Measurements from ENCODE around the gene TMEM53. TPM values are rescaled to one million over a fixed set of nuclear protein-coding genes. Genes with fewer than 3 reads are reported as not detected.

TMEM53 gene
- total RNA-seq, 1 experiment from 2014 or later = 22.9 TPM

GRCh38 chr1:44631647-44632539 lies 42.4 kb downstream of the TMEM53 start:
- Histone ChIP-seq H3K9me3 (ENCODE audit: control insufficient read depth, insufficient read depth, low read depth, low read length) (no peaks in the 10 kb centered on the region), H3K27ac (ENCODE audit: low read length) (peak overlapping the region; percentile 96), H3K4me1 (ENCODE audit: control insufficient read depth, insufficient read depth, low read length) (peaks cover 6% of the 10 kb centered on the region), H3K4me3 (ENCODE audit: low read depth in 2 of 2, low read length in 2 of 2) (peak overlapping the region; percentile 48 to 88), H3K36me3 (ENCODE audit: control insufficient read depth, insufficient read depth, low read length) (peaks cover 7% of the 10 kb centered on the region), H3K27me3 (ENCODE audit: control insufficient read depth, insufficient read depth, low read length) (no peaks in the 10 kb centered on the region)
- DNase-seq (ENCODE audit: low read depth, low spot score) = no peak
- peak; percentile 89 for ATAC-seq
- BruUV-seq (replicated peaks) = no TSS peak
- CTCF ChIA-PET = interaction anchor here (1.0 kb wide), 1 partner anchor 21 kb away, joined by 9 read pairs; no protein-coding TSS in a partner anchor
- intact Hi-C loops (cut with micrococcal nuclease; ENCODE audit: unreplicated experiment) (no loop called here), in situ Hi-C loops (cut with HindIII; ENCODE audit: low pct_unique_long_range_greater_than_20kb, low sequenced_read_pairs) (no loop called here)
- POLR2A ChIA-PET = interaction anchor here (0.5 to 1.0 kb wide), 5 partner anchors 10 to 495 kb away, joined by 3 to 10 read pairs (median 4); no protein-coding TSS in a partner anchor
- TF ChIP-seq SIN3A (IDR thresholded peaks at IDR 0.05; ENCODE audit: borderline replicate concordance, insufficient read depth, low read depth, low read length) (0 out of 2 replicates have a peak, but pooled peaks have one; percentile 42), POLR2AphosphoS5 (IDR thresholded peaks at IDR 0.05; ENCODE audit: low read depth, low read length) (peak; percentile 93), TCF7L2 (IDR thresholded peaks at IDR 0.05; ENCODE audit: low read depth, low read length) (no peak), CTCF (IDR thresholded peaks at IDR 0.05) (no peak)
- TF ChIP-seq, protein P1, sequence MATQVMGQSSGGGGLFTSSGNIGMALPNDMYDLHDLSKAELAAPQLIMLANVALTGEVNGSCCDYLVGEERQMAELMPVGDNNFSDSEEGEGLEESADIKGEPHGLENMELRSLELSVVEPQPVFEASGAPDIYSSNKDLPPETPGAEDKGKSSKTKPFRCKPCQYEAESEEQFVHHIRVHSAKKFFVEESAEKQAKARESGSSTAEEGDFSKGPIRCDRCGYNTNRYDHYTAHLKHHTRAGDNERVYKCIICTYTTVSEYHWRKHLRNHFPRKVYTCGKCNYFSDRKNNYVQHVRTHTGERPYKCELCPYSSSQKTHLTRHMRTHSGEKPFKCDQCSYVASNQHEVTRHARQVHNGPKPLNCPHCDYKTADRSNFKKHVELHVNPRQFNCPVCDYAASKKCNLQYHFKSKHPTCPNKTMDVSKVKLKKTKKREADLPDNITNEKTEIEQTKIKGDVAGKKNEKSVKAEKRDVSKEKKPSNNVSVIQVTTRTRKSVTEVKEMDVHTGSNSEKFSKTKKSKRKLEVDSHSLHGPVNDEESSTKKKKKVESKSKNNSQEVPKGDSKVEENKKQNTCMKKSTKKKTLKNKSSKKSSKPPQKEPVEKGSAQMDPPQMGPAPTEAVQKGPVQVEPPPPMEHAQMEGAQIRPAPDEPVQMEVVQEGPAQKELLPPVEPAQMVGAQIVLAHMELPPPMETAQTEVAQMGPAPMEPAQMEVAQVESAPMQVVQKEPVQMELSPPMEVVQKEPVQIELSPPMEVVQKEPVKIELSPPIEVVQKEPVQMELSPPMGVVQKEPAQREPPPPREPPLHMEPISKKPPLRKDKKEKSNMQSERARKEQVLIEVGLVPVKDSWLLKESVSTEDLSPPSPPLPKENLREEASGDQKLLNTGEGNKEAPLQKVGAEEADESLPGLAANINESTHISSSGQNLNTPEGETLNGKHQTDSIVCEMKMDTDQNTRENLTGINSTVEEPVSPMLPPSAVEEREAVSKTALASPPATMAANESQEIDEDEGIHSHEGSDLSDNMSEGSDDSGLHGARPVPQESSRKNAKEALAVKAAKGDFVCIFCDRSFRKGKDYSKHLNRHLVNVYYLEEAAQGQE (IDR thresholded peaks at IDR 0.05; ENCODE audit: insufficient read depth in 1 of 2, low read depth in 2 of 2, low read length in 1 of 2) = no peak

GRCh38 chr1:44631333-44631646 lies 43.0 kb downstream of the TMEM53 start:
- H3K9me3 ChIP-seq (ENCODE audit: control insufficient read depth, insufficient read depth, low read depth, low read length) = no peaks in the 10 kb centered on the region
- H3K4me3 ChIP-seq (ENCODE audit: low read depth in 2 of 2, low read length in 2 of 2) = peak overlapping the region; percentile 48 to 88
- no peak; the same call in 1 of the 2 replicates for ATAC-seq
- BruUV-seq (replicated peaks) = no TSS peak
- peaks cover 6% of the 10 kb centered on the region for H3K4me1 ChIP-seq (ENCODE audit: control insufficient read depth, insufficient read depth, low read length)
- H3K27ac ChIP-seq (ENCODE audit: low read length) = peak overlapping the region; percentile 96
- TF ChIP-seq TCF7L2 (IDR thresholded peaks at IDR 0.05; ENCODE audit: low read depth, low read length) (no peak), CTCF (IDR thresholded peaks at IDR 0.05) (no peak), SIN3A (IDR thresholded peaks at IDR 0.05; ENCODE audit: borderline replicate concordance, insufficient read depth, low read depth, low read length) (no peak), POLR2AphosphoS5 (IDR thresholded peaks at IDR 0.05; ENCODE audit: low read depth, low read length) (no peak)
- TF ChIP-seq, protein P1 (IDR thresholded peaks at IDR 0.05; ENCODE audit: insufficient read depth in 1 of 2, low read depth in 2 of 2, low read length in 1 of 2) = no peak
- peaks cover 7% of the 10 kb centered on the region for H3K36me3 ChIP-seq (ENCODE audit: control insufficient read depth, insufficient read depth, low read length)
- no peaks in the 10 kb centered on the region for H3K27me3 ChIP-seq (ENCODE audit: control insufficient read depth, insufficient read depth, low read length)
- POLR2A ChIA-PET = interaction anchor here (0.5 to 1.1 kb wide), 2 partner anchors 43 to 494 kb away, joined by 3 read pairs; partner anchors contain the start of genes ARMH1 and TMEM53
- in situ Hi-C loops (cut with HindIII; ENCODE audit: low pct_unique_long_range_greater_than_20kb, low sequenced_read_pairs) (no loop called here), intact Hi-C loops (cut with micrococcal nuclease; ENCODE audit: unreplicated experiment) (no loop called here)
- CTCF ChIA-PET = interaction anchor here (1.0 kb wide), 1 partner anchor 21 kb away, joined by 9 read pairs; no protein-coding TSS in a partner anchor
- no peak for DNase-seq (ENCODE audit: low read depth, low spot score)
